ENCODE results near the gene BPI. TPM values are rescaled to one million over a fixed set of nuclear protein-coding genes. Genes with fewer than 3 reads are reported as not detected.

BPI gene
- total RNA-seq, 2 donors from 2014 or later: not detected

DNA sequence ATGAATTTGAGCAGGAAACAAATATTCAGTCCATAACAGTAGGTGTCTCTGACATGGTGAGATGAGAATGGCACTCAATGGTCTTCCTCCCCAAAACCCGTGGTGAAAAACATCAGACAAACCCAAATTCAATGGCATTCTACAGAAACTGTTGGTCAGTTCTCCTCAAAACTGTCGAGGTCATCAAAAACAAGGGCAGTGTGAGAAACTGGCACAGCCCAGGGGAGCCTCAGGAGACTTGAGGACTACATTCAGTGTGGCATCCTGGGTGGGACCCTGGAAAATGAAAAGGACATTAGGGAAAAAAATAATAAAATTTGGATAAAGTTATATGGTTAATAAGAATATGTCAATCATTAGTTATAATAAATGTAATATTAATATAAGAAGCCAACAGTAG lies 82.9 kb downstream of the BPI start:
- ATAC-seq: no peak
- Mint-ChIP-seq H3K9me3 (no peaks in the 10 kb centered on the region), H3K27me3 (peaks cover 22 to 36% of the 10 kb centered on the region in 2 donors), H3K27ac (no peak overlapping the region), H3K4me1 (ENCODE audit: low read depth in 2 of 2) (no peaks in the 10 kb centered on the region), H3K36me3 (no peaks in the 10 kb centered on the region), H3K4me3 (no peak overlapping the region)
- DNase-seq (ENCODE audit: low spot score): no peak

Other genes with a start within 250 kb of the BPI start
- 1 to 10 TPM in 1 of 2 donors, under 1 TPM in 1; 0.81 to 2.4 TPM for gene TGM2, start 138.9 kb upstream of the BPI start, total RNA-seq
- gene KIAA1755, start 43.4 kb upstream of the BPI start, total RNA-seq: not detected
- gene LBP, start 42.3 kb downstream of the BPI start, total RNA-seq: not detected
- 100 to 1,000 TPM in 1 of 2 donors, 10 to 100 TPM in 1; 71.4 to 182 TPM for gene SNHG17, start 131.2 kb downstream of the BPI start, total RNA-seq
- gene RALGAPB, start 168.7 kb downstream of the BPI start, total RNA-seq: 10 to 100 TPM; 37.7 to 41.4 TPM